Ovary (tissue), 9 donors: ENCODE measurements around the gene BORCS5. TPM values are rescaled to one million over a fixed set of nuclear protein-coding genes. Genes with fewer than 3 reads are reported as not detected.
"Not testable (repeated sequence)": the region's sequence is repeated elsewhere in the genome, so short reads cannot be mapped to it uniquely, and the experiment has no call there.

Experiments
- DNase-seq, 5 donors: peaks; one replicate each; pipeline ENCODE4 v3.0.0-alpha.2; 2019 to 2020
- H3K27ac ChIP-seq, 2 donors: fragments of 200-600 bp; one replicate each; pipeline versions ENCODE4 v1.5.1 to v1.8.0; 2019 to 2022
- H3K27me3 ChIP-seq: fragments of 200-600 bp; one replicate; pipeline ENCODE4 v1.8.0; 2022
- H3K36me3 ChIP-seq: fragments of 200-600 bp; sonication (generic); one replicate; pipeline ENCODE4 v1.5.1; 2019
- H3K4me1 ChIP-seq: one replicate; pipeline ENCODE4 v1.8.1; 2013; ENCODE audit warnings: mild to moderate bottlenecking, moderate library complexity; ENCODE audit not compliant: insufficient read depth
- H3K4me3 ChIP-seq: fragments of 200-600 bp; sonication (generic); one replicate; pipeline ENCODE4 v1.5.1; 2017
- H3K9me3 ChIP-seq, 2 donors: fragments of 200-600 bp in 1 of 2; sonication (generic) in 1 of 2; one replicate each; pipeline versions ENCODE4 v1.5.1 to v1.8.1; 2013 to 2019; ENCODE audit warnings: mild to moderate bottlenecking in 1 of 2, moderate library complexity in 1 of 2
- CTCF ChIP-seq, 3 donors: fragments of 450-650 bp in 2 of 3; fragments of 200-600 bp in 1 of 3; IDR thresholded peaks; one replicate each; pipeline versions ENCODE4 v1.5.1 to v1.8.0; 2016 to 2022; ENCODE audit warnings: antibody characterized with exemption in 3 of 3, mild to moderate bottlenecking in 1 of 3
- EP300 ChIP-seq: sonication (generic); formaldehyde crosslinking; IDR thresholded peaks from one replicate; pipeline ENCODE4 v1.6.1; 2017; ENCODE audit warnings: antibody characterized with exemption
- POLR2A ChIP-seq: fragments of 450-650 bp; IDR thresholded peaks from one replicate; pipeline ENCODE4 v1.6.1; 2017; ENCODE audit warnings: antibody characterized with exemption, mild to moderate bottlenecking, moderate library complexity
- WGBS, 3 donors: extraction: QIAGEN DNeasy Blood & Tissue Kit in 1 of 3; methylation state at CpG; one replicate each; pipeline versions ENCODE4 v1.1.5 to v1.1.7; 2013 to 2017; 5-methylcytosine and 5-hydroxymethylcytosine counted together
- intact Hi-C, 4 donors: fragments of 100-400 bp; cut with DNase I; formaldehyde crosslinking; loops; one replicate each; pipeline versions ENCODE4 v1.11.0 to v1.15.1; 2022 to 2023
- polyA plus RNA-seq, 2 donors: library from polyadenylated mRNA; stranded (reverse); fragments of 200-250 nt in 1 of 2; fragments of 350-450 nt in 1 of 2; fragmentation: Illumina TruSeq in 1 of 2; extraction: RNeasy Lipid Tissue Mini Kit (QIAGEN cat#74804) in 1 of 2; gene quantifications; one replicate each; pipeline ENCODE4 v1.2.3, GENCODE V29; 2013 to 2014
- total RNA-seq, 7 donors: library from RNA; depleted of rRNA in 2 of 7; stranded (reverse); fragments of >200 nt in 2 of 7; fragmentation: NEBNext Ultra II Directional in 3 of 7; extraction: Animal tissue kit (Norgen Biotek cat#: 25700) in 3 of 7; gene quantifications; one replicate each; pipeline versions ENCODE4 v1.1.0 to v1.2.4, GENCODE V29; 2016 to 2023
- donor health status: DM: no; HTN: no; CAD: no; lungs with moderate emphysema.
- donor health status: DM: no; HTN: no; CAD: no.
- donor health status: Bipolar disorder and iron deficiency.
- donor health status: DM: yes; HTN: yes; CAD: no.
- donor health status: DM: no; HTN: no; CAD: no.
- donor health status: DM: yes; HTN: yes; CAD: no.

The BORCS5 gene
- total and polyA plus RNA-seq, 9 donors, result 6.2 to 20.4 (median 11.5) TPM

GRCh38 chr12:12350868-12351463 is 5.9 kb upstream of the BORCS5 start:
- intact Hi-C loops, result no loop called here
- no peak for DNase-seq
- 81 to 87% (median 81%) methylated on average over 3 of the region's 3 CpGs for WGBS, 3 donors

GRCh38 chr12:12351468-12352185 is 5.3 kb upstream of the BORCS5 start:
- H3K27ac ChIP-seq, H3K4me3 ChIP-seq, H3K36me3 ChIP-seq, H3K9me3 ChIP-seq, H3K27me3 ChIP-seq, DNase-seq, intact Hi-C loops, H3K4me1 ChIP-seq: not testable (repeated sequence)
- WGBS, 3 donors, result 93 to 97% (median 95%) methylated on average over 19 of the region's 19 CpGs

More at GRCh38 chr12:12350868-12351463, 5.9 kb upstream of the BORCS5 start:
- H3K36me3 ChIP-seq, result no peaks in the 10 kb centered on the region
- H3K4me1 ChIP-seq, result no peaks in the 10 kb centered on the region
- H3K9me3 ChIP-seq, result no peaks in the 10 kb centered on the region
- TF ChIP-seq EP300 (no peak), POLR2A (no peak), CTCF (IDR thresholded peaks at IDR 0.05) (no peak)
- H3K27me3 ChIP-seq, result no peaks in the 10 kb centered on the region
- H3K27ac ChIP-seq, result no peak overlapping the region
- H3K4me3 ChIP-seq, result no peak overlapping the region

- no peaks in the 10 kb centered on the region for H3K27me3 ChIP-seq
- 79 to 88% (median 88%) methylated on average over 1 of the region's 1 CpG for WGBS, 3 donors
- TF ChIP-seq EP300 (no peak), POLR2A (no peak), CTCF (IDR thresholded peaks at IDR 0.05) (no peak)
- H3K4me1 ChIP-seq, result peaks cover 2% of the 10 kb centered on the region
- intact Hi-C loops, result no loop called here
- H3K9me3 ChIP-seq, result no peaks in the 10 kb centered on the region
- no peak overlapping the region for H3K27ac ChIP-seq
- no peak overlapping the region for H3K4me3 ChIP-seq
- DNase-seq, result no peak
- no peaks in the 10 kb centered on the region for H3K36me3 ChIP-seq
These were observed 3.6 kb upstream of the BORCS5 start for GRCh38 chr12:12353276-12353675.

GRCh38 chr12:12353807-12354206 is 3.1 kb upstream of the BORCS5 start:
- no peak overlapping the region for H3K27ac ChIP-seq
- DNase-seq, result no peak
- WGBS, 3 donors, result 51 to 57% (median 54%) methylated on average over 5 of the region's 5 CpGs
- intact Hi-C loops, result no loop called here
- H3K27me3 ChIP-seq, result no peaks in the 10 kb centered on the region
- no peaks in the 10 kb centered on the region for H3K36me3 ChIP-seq
- TF ChIP-seq POLR2A (no peak), EP300 (no peak), CTCF (IDR thresholded peaks at IDR 0.05) (no peak)
- no peaks in the 10 kb centered on the region for H3K9me3 ChIP-seq
- H3K4me3 ChIP-seq, result no peak overlapping the region
- H3K4me1 ChIP-seq, result peaks cover 2% of the 10 kb centered on the region

- 11 to 20% (median 15%) methylated on average over 5 of the region's 5 CpGs for WGBS, 3 donors
- H3K36me3 ChIP-seq, result no peaks in the 10 kb centered on the region
- peaks cover 2% of the 10 kb centered on the region for H3K4me1 ChIP-seq
- DNase-seq, result no peak
- intact Hi-C loops, result no loop called here
- peak overlapping the region; percentile 33 to 85 for H3K27ac ChIP-seq
- H3K9me3 ChIP-seq, result no peaks in the 10 kb centered on the region
- no peaks in the 10 kb centered on the region for H3K27me3 ChIP-seq
- TF ChIP-seq EP300 (no peak), POLR2A (no peak), CTCF (IDR thresholded peaks at IDR 0.05) (no peak)
- H3K4me3 ChIP-seq, result peak overlapping the region; percentile 97
These were observed 397 bp upstream of the BORCS5 start for GRCh38 chr12:12356467-12356895.
